ENCODE data around the gene LRP1B. TPM values are rescaled to one million over a fixed set of nuclear protein-coding genes. Genes with fewer than 3 reads are reported as not detected.
"Not testable (repeated sequence)": the region's sequence is repeated elsewhere in the genome, so short reads cannot be mapped to it uniquely, and the experiment has no call there.

The LRP1B gene
- total RNA-seq, 6 experiments from 2014 or later: 0.06 to 1.7 (median 0.15) TPM; not detected in 1

- peak; percentile 85 to 98 (median 92) for ATAC-seq
- H3K9me3 ChIP-seq: no peaks in the 10 kb centered on the region
- H3K36me3 ChIP-seq: no peaks in the 10 kb centered on the region
- H3K27ac ChIP-seq: peak overlapping the region in 1 of 3 donors; percentile 45
- 24% methylated on average over 2 of the region's 2 CpGs for WGBS (ENCODE audit: insufficient coverage, low coverage, low lambda C conversion rate, missing lambda C conversion rate)
- no peak overlapping the region for H3K4me3 ChIP-seq
- DNase-seq: no peak
- H3K4me1 ChIP-seq: peaks cover 0 to 6% (median 0%) of the 10 kb centered on the region in 4 donors
- intact Hi-C loops (cut with DNase I): no loop called here
- TF ChIP-seq POLR2A (IDR thresholded peaks at IDR 0.05) (no peak), CTCF (IDR thresholded peaks at IDR 0.05) (no peak)
- no peaks in the 10 kb centered on the region for H3K27me3 ChIP-seq
These were observed 1575.1 kb downstream of the LRP1B start for GRCh38 chr2:140555701-140556100.

- 89% methylated on average over 3 of the region's 3 CpGs for WGBS (ENCODE audit: insufficient coverage, low coverage, low lambda C conversion rate, missing lambda C conversion rate)
- no peak for ATAC-seq
- TF ChIP-seq CTCF (IDR thresholded peaks at IDR 0.05): no peak
- TF ChIP-seq POLR2A (IDR thresholded peaks at IDR 0.05): no peak
- Histone ChIP-seq H3K27me3 (no peaks in the 10 kb centered on the region), H3K27ac (no peak overlapping the region), H3K9me3 (no peaks in the 10 kb centered on the region), H3K4me3 (no peak overlapping the region), H3K36me3 (no peaks in the 10 kb centered on the region), H3K4me1 (peaks cover 0 to 6% (median 0%) of the 10 kb centered on the region in 4 donors)
- intact Hi-C loops (cut with DNase I): no loop called here
- no peak for DNase-seq
These were observed 1578.2 kb downstream of the LRP1B start for GRCh38 chr2:140552634-140553033.

GRCh38 chr2:140551287-140551686 lies 1579.5 kb downstream of the LRP1B start:
- H3K27ac ChIP-seq: no peak overlapping the region
- 82% methylated on average over 1 of the region's 1 CpG for WGBS (ENCODE audit: insufficient coverage, low coverage, low lambda C conversion rate, missing lambda C conversion rate)

GRCh38 chr2:140550821-140551220 lies 1580.0 kb downstream of the LRP1B start:
- TF ChIP-seq POLR2A (IDR thresholded peaks at IDR 0.05) (no peak), CTCF (IDR thresholded peaks at IDR 0.05) (no peak)
- WGBS (ENCODE audit: insufficient coverage, low coverage, low lambda C conversion rate, missing lambda C conversion rate): 90% methylated on average over 2 of the region's 2 CpGs
- no peaks in the 10 kb centered on the region for H3K36me3 ChIP-seq
- no peak overlapping the region for H3K4me3 ChIP-seq
- intact Hi-C loops (cut with DNase I): no loop called here
- no peaks in the 10 kb centered on the region for H3K27me3 ChIP-seq
- peaks cover 0 to 6% (median 0%) of the 10 kb centered on the region in 4 donors for H3K4me1 ChIP-seq
- DNase-seq: no peak
- no peak overlapping the region for H3K27ac ChIP-seq
- no peak for ATAC-seq
- H3K9me3 ChIP-seq: no peaks in the 10 kb centered on the region

More at GRCh38 chr2:140551287-140551686, 1579.5 kb downstream of the LRP1B start:
- intact Hi-C loops (cut with DNase I): no loop called here
- peaks cover 0 to 6% (median 0%) of the 10 kb centered on the region in 4 donors for H3K4me1 ChIP-seq
- no peak overlapping the region for H3K4me3 ChIP-seq
- no peak for DNase-seq
- H3K36me3 ChIP-seq: no peaks in the 10 kb centered on the region
- no peaks in the 10 kb centered on the region for H3K27me3 ChIP-seq
- no peak for ATAC-seq
- no peaks in the 10 kb centered on the region for H3K9me3 ChIP-seq
- TF ChIP-seq POLR2A (IDR thresholded peaks at IDR 0.05): no peak
- no peak for TF ChIP-seq CTCF (IDR thresholded peaks at IDR 0.05)

- H3K27ac ChIP-seq; intact Hi-C loops (cut with DNase I); H3K36me3 ChIP-seq; H3K9me3 ChIP-seq; ATAC-seq; H3K4me3 ChIP-seq; H3K4me1 ChIP-seq; H3K27me3 ChIP-seq; DNase-seq: not testable (repeated sequence)
- 43% methylated on average over 2 of the region's 2 CpGs for WGBS (ENCODE audit: insufficient coverage, low coverage, low lambda C conversion rate, missing lambda C conversion rate)
These were observed 1586.0 kb downstream of the LRP1B start for GRCh38 chr2:140544769-140545168.

Measured in right lobe of liver (tissue), 6 donors.